IPS-15b (cell line): ENCODE results near the gene TLR4.
A peak's percentile ranks its signal among the peaks of the same experiment; 100 is the strongest.

ENCODE experiments used
- H3K27me3 ChIP-seq: one replicate; pipeline ENCODE4 v1.6.1; 2013; ENCODE audit warnings: low read length; ENCODE audit not compliant: control insufficient read depth, insufficient read depth
- H3K36me3 ChIP-seq: one replicate; pipeline ENCODE4 v1.6.1; 2013; ENCODE audit warnings: low read length; ENCODE audit not compliant: control insufficient read depth, insufficient read depth
- H3K4me1 ChIP-seq: one replicate; pipeline ENCODE4 v1.6.1; 2013; ENCODE audit warnings: mild to moderate bottlenecking, low read length; ENCODE audit not compliant: control insufficient read depth, insufficient read depth
- H3K4me3 ChIP-seq: one replicate; pipeline ENCODE4 v1.5.1; 2013; ENCODE audit warnings: low read depth, low read length
- H3K9ac ChIP-seq: one replicate; pipeline ENCODE4 v1.6.1; 2013; ENCODE audit warnings: low read depth, mild to moderate bottlenecking, low read length
- H3K9me3 ChIP-seq: one replicate; pipeline ENCODE4 v1.6.1; 2013; ENCODE audit warnings: mild to moderate bottlenecking, low read length; ENCODE audit not compliant: control insufficient read depth, insufficient read depth

Gene TLR4

GRCh38 chr9:117733465-117733864, 29.3 kb downstream of the TLR4 start:
- Histone ChIP-seq H3K9me3 (no peaks in the 10 kb centered on the region), H3K9ac (no peak overlapping the region), H3K36me3 (no peaks in the 10 kb centered on the region), H3K4me1 (no peaks in the 10 kb centered on the region), H3K4me3 (no peak overlapping the region), H3K27me3 (no peaks in the 10 kb centered on the region)

GRCh38 chr9:117734082-117734481, 29.9 kb downstream of the TLR4 start:
- Histone ChIP-seq H3K9ac (no peak overlapping the region), H3K4me3 (no peak overlapping the region), H3K27me3 (no peaks in the 10 kb centered on the region), H3K36me3 (no peaks in the 10 kb centered on the region), H3K9me3 (no peaks in the 10 kb centered on the region), H3K4me1 (no peaks in the 10 kb centered on the region)

DNA sequence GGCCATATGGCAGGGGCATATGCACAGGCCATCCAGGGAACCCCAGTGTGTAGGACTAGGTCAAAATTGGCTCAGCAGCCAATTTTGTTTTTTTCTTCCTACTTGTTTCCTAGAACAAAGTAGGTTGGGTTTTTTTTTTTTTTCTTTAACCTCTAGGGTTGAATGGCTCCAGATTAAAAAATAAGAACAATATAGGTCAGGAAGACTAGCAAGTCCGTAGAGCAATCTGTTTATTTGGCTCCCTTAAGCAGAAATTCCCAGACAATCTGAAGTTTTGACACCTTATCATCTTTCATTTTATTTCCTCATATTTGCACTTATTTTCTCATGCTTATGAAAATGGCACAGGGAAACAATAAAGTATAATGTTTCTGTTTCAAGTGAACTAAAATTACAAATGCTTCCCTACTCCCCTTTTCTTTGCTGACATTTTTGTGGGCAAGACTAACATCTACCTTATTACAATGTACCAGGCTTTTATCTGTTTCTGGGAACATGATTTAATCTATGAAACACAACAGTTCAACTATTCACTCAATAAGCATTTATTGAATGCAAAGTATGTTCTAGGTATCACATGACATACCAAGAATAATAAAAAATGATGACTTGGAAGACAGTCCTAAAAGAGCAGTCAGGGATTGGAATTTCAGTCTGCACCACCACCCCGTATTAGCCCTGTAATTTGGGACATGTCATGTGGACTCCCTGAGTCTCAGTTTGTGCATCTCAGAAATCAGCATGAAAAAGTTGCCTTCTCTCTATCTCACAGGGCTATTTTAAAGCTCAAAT, 30.5 kb downstream of the TLR4 start:
- Histone ChIP-seq H3K36me3 (no peaks in the 10 kb centered on the region), H3K4me1 (no peaks in the 10 kb centered on the region), H3K9me3 (no peaks in the 10 kb centered on the region), H3K4me3 (no peak overlapping the region), H3K27me3 (no peaks in the 10 kb centered on the region), H3K9ac (no peak overlapping the region)

DNA sequence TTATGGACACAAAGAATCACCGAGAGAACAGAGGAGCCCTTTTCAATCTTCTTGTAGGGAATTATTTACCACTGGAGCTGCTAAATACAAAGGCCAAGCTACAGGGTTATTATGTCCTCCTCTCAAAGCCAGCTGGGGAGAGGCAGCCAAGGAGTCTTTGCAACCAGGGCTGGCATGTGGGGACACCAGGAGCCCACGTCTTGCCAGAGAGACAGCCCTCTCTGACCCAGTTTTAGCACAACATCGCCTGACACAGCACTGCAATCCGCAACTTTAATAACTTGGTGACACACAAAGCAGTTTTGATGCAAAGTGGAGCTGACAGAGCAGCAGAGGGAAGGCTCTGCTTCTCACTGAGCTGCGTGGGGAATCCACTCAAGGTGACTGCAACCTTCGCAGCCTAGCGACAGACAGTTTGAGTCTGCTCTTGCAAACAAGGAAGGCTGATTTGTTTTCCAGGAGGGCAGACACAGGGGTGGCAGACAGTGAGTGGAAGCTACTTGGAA, 33.6 kb downstream of the TLR4 start:
- Histone ChIP-seq H3K9me3 (no peaks in the 10 kb centered on the region), H3K9ac (no peak overlapping the region), H3K4me3 (no peak overlapping the region), H3K4me1 (no peaks in the 10 kb centered on the region), H3K27me3 (no peaks in the 10 kb centered on the region), H3K36me3 (no peaks in the 10 kb centered on the region)

DNA sequence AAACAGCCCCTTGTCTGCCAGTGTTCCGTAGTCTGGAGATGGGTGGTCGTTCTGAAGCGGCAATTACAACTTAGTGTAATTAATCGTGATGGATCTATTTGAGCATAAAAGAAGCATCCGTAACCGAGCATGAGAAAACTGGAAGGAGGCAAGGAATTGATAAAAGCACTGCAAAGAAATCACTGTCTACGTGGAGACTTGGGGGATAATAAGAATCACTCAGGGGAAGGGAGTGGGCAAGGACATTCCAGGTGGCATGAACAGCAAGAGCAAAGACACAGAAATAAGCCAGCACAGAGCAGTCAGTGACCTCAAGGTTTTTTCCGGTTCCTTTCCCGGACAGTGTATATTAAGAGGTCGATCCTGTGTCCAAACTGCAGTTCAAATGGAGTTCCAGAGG, 35.0 kb downstream of the TLR4 start:
- Histone ChIP-seq H3K4me1 (no peaks in the 10 kb centered on the region), H3K4me3 (no peak overlapping the region), H3K36me3 (no peaks in the 10 kb centered on the region), H3K9ac (no peak overlapping the region), H3K9me3 (no peaks in the 10 kb centered on the region), H3K27me3 (peaks cover 7% of the 10 kb centered on the region)

GRCh38 chr9:117739624-117740347, 35.6 kb downstream of the TLR4 start:
- no peaks in the 10 kb centered on the region for H3K36me3 ChIP-seq

DNA sequence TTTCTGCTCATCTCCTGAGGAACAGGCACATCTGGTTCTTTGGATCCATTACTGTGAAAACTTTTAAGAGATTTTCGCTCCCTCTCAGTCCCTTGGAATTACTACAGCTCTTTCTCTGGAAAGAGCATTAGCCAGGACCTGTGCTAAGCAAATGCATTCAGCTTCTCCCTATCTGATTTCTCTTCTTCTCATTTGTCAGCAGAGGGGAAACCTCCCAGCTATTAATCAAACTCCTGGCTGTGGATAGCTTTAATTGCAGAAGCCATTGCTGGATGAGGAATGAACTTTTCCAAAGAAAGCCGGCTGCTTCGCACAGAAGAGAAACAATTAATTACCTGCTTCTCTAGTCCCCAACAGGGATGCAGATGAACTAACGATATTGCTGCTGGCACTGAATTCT, 37.9 kb downstream of the TLR4 start:
- no peaks in the 10 kb centered on the region for H3K36me3 ChIP-seq
- H3K4me1 ChIP-seq: no peaks in the 10 kb centered on the region
- H3K9ac ChIP-seq: no peak overlapping the region
- peaks cover 26% of the 10 kb centered on the region for H3K27me3 ChIP-seq
- no peak overlapping the region for H3K4me3 ChIP-seq
- H3K9me3 ChIP-seq: no peaks in the 10 kb centered on the region

More at GRCh38 chr9:117739624-117740347, 35.6 kb downstream of the TLR4 start:
- Histone ChIP-seq H3K9ac (no peak overlapping the region), H3K4me3 (no peak overlapping the region), H3K9me3 (no peaks in the 10 kb centered on the region), H3K27me3 (peaks cover 13% of the 10 kb centered on the region), H3K4me1 (no peaks in the 10 kb centered on the region)

- Histone ChIP-seq H3K4me3 (peak overlapping the region; percentile 38), H3K27me3 (peaks cover 26% of the 10 kb centered on the region), H3K9ac (no peak overlapping the region), H3K36me3 (no peaks in the 10 kb centered on the region), H3K4me1 (no peaks in the 10 kb centered on the region), H3K9me3 (no peaks in the 10 kb centered on the region)
Observed at GRCh38 chr9:117744369-117744768, 40.2 kb downstream of the TLR4 start.

DNA sequence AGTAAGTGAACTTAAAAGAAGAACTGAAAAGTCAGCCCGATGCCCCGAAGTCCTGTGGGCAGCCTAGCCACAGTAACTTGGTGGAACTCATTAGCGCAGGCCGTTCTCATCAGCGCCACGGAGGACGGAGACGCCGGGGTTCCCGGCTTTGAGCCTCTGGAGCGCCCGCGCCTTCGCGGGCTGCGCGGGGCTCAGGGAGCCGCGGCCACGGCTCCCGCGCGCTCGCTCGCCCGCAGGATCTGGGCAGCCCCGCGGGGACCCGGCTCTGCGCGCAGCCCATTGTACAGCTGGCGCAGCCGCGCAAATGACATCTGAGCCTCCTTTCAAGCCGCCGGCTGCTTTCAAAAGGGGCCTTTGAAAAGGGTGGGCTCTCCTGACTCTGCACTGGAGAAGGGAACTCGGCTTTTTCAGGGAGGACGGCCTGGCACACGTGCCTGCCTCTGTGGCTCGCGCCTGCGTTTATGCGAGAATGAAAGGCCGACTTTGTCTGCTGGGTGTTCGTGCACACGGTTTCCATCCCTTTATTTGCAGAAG, 40.7 kb downstream of the TLR4 start:
- Histone ChIP-seq H3K9me3 (no peaks in the 10 kb centered on the region), H3K4me3 (peak overlapping the region; percentile 38), H3K27me3 (peaks cover 26% of the 10 kb centered on the region)

DNA sequence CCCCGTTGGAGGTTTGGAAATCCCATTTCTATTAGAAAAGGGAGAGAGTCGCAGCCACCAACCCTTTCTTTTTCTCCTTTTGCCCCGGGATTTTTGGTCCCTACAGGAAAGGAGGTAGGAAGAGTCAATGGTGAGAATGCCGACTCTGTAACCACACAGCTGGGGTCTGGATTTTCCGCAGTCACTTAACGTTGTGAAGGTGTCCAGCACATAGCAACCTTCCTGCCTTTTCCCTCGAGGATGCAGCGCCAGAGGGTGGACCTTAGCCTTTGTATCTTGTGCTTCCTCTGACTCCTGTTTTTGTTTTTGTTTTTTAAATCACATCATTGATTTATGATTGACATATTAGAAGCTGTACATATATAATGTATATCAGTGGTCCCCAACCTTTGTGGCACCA, 41.4 kb downstream of the TLR4 start:
- H3K4me1 ChIP-seq: no peaks in the 10 kb centered on the region
- H3K9me3 ChIP-seq: no peaks in the 10 kb centered on the region
- no peaks in the 10 kb centered on the region for H3K36me3 ChIP-seq
- no peak overlapping the region for H3K9ac ChIP-seq
- peaks cover 26% of the 10 kb centered on the region for H3K27me3 ChIP-seq
- H3K4me3 ChIP-seq: no peak overlapping the region

More for the DNA sequence above, 40.7 kb downstream of the TLR4 start:
- no peaks in the 10 kb centered on the region for H3K36me3 ChIP-seq
- no peak overlapping the region for H3K9ac ChIP-seq
- H3K4me1 ChIP-seq: no peaks in the 10 kb centered on the region

GRCh38 chr9:117746263-117746662, 42.1 kb downstream of the TLR4 start:
- no peak overlapping the region for H3K9ac ChIP-seq
- H3K4me1 ChIP-seq: no peaks in the 10 kb centered on the region
- H3K27me3 ChIP-seq: peaks cover 26% of the 10 kb centered on the region
- H3K4me3 ChIP-seq: no peak overlapping the region
- H3K9me3 ChIP-seq: no peaks in the 10 kb centered on the region
- no peaks in the 10 kb centered on the region for H3K36me3 ChIP-seq
